ENCODE results near the gene MPHOSPH9. TPM values are rescaled to one million over a fixed set of nuclear protein-coding genes. Genes with fewer than 3 reads are reported as not detected.

The MPHOSPH9 gene
- total RNA-seq, 1 donor from 2014 or later: 52.6 TPM

DNA sequence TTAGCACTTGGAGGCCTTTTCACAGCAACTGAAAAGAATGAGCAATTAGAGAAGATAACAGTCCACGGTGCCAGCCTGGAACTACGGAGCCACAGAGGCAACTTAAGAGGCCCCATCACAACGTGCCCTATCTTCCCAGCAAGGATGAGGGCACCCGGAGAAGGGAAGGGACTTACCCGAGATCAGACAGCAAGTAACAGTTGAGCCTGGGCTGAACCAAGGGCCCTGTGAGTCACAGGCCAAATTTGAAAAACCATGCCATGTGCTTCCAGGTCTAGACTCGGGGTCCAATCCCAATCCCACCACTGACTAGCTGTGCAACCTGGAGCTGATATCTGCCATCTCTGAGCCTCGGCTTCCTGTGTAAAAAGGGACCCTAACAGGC is 124.3 kb downstream of the MPHOSPH9 start:
- no peak overlapping the region for H3K4me3 ChIP-seq (ENCODE audit: low read depth, low read length)
- no peak for DNase-seq (ENCODE audit: low read depth)
- TF ChIP-seq, protein P1, sequence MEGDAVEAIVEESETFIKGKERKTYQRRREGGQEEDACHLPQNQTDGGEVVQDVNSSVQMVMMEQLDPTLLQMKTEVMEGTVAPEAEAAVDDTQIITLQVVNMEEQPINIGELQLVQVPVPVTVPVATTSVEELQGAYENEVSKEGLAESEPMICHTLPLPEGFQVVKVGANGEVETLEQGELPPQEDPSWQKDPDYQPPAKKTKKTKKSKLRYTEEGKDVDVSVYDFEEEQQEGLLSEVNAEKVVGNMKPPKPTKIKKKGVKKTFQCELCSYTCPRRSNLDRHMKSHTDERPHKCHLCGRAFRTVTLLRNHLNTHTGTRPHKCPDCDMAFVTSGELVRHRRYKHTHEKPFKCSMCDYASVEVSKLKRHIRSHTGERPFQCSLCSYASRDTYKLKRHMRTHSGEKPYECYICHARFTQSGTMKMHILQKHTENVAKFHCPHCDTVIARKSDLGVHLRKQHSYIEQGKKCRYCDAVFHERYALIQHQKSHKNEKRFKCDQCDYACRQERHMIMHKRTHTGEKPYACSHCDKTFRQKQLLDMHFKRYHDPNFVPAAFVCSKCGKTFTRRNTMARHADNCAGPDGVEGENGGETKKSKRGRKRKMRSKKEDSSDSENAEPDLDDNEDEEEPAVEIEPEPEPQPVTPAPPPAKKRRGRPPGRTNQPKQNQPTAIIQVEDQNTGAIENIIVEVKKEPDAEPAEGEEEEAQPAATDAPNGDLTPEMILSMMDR (conservative IDR thresholded peaks at IDR 0.05; ENCODE audit: low read depth, low read length): no peak

DNA sequence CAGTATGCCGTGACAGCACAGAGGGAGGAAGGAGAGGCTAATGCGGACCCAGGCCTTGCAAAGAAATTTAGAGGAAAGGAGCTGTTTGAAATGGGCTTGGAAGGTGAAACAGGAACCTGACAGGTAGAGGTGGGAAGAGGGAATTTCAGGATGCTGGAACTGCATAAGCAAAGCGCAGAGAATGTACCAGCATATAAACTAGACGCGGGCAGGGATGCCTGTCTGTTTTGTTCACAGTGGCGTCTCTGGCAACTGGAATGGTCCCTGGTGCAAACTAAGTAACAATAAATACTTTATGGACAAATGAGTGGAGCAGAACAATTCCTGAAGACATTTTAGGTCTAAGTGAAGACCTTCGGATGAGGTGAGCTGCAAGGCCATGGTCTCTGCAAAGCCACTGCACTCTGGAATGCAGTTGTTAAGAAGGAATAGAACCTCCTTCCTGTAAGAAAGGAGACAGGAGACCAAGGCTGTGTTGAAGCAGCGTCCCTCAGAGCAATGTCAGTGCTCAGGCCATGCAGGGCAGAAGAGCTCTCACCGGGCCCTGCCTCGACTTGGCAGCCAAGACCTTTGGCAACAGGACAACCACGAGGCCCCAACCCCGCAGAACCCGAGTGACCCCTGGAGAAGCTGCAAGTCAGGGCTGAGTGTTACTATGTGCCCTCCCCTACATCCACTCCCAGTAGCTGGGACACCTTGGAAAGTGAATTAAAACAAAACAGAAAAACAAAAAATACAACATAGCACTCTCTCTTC is 124.8 kb downstream of the MPHOSPH9 start:
- DNase-seq (ENCODE audit: low read depth): no peak
- no peak overlapping the region for H3K4me3 ChIP-seq (ENCODE audit: low read depth, low read length)
- TF ChIP-seq, protein P1 (conservative IDR thresholded peaks at IDR 0.05; ENCODE audit: low read depth, low read length): no peak

DNA sequence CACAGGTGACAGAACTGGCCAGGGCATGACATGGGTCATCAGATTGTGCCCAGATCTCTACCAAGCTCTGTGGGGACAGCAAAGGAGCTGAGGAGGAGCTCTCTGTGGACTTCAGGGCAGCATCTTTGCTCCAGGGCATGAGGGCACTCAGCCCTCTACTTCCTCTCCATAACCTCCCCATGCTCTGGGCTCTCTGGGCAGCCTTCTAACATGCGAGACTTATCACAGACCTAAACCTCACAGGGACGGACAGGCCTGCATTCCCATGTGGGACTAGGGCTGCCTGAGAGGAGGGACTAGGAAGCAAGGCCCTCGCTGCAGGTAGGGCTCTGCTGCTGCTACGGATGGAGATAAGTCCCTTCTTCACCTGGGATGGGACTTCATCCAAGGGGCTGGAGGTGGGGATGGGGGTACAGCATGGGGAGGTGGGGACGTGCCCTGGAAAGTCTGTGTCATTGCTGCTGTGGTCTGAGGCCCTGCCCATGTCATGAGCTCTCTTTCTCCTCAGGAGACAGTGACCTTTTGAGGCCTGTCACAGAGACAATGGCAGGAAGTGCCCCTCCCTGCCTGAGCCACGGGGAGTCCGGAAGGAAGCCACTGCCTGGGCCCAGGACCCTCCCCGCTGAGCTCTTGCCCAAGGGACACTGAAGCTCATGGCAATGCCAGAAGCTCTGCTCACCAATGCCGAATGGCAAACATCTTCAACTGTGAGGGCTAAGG is 126.1 kb downstream of the MPHOSPH9 start:
- TF ChIP-seq, protein P1 (conservative IDR thresholded peaks at IDR 0.05; ENCODE audit: low read depth, low read length): no peak
- DNase-seq (ENCODE audit: low read depth): no peak
- H3K4me3 ChIP-seq (ENCODE audit: low read depth, low read length): no peak overlapping the region

DNA sequence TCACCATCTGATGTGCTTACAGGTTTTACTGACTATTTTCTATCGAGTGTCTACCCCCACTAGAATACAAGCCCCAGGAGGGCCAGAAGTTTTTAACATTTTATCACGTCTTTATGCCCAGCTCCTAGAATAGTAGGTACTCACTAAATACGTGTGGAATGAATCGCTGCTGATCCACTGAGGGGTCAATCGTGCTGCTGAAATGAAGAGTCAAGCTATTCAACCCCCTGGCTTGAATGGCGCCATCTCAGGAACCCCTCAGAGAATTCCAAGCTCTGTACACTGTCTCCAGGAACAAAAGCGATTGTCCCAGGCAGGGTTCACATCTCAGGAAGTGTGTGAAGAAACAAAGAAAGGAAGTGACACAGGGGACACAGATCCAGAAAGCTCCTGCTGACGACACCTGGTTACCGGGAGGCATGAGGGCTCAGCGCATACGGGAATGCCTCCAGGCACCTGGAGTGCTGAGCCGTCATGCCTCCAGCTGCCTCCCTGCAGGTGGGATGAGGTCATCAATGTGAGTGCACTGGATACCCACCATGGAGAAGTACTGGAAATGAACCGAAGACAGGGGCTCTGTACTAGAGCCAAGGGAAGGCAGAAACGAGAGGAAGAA is 127.6 kb downstream of the MPHOSPH9 start:
- H3K4me3 ChIP-seq (ENCODE audit: low read depth, low read length): no peak overlapping the region
- TF ChIP-seq, protein P1 (conservative IDR thresholded peaks at IDR 0.05; ENCODE audit: low read depth, low read length): no peak
- no peak for DNase-seq (ENCODE audit: low read depth)

DNA sequence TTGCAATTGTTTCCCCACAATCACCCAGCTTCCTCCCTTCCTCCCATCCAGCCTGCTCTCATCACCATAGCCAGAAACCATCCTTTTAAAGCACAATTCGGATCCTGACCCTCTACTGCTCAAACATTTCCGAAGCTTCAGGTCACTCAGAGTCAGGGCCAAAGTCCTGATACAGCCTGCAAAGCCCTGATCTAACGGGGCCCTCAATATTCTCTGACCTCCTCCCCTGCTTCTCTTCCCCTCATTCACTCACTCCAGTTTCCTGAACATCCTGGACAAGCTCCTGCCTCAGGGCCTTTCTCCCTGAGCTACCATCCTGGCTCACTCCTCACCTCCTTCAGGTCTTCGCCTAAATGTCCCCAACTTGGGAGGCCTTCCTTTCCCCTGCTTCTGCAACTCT is 128.1 kb downstream of the MPHOSPH9 start:
- no peak for DNase-seq (ENCODE audit: low read depth)
- TF ChIP-seq, protein P1 (conservative IDR thresholded peaks at IDR 0.05; ENCODE audit: low read depth, low read length): no peak
- no peak overlapping the region for H3K4me3 ChIP-seq (ENCODE audit: low read depth, low read length)

Other genes starting within 250 kb of the MPHOSPH9 start
- gene PITPNM2, start 82.1 kb downstream of the MPHOSPH9 start, total RNA-seq: 4.1 and 4.6 TPM in 2 replicates
- gene MTRFR, start 295 bp upstream of the MPHOSPH9 start, total RNA-seq: 13.8 and 31.2 TPM in 2 replicates
- gene CDK2AP1, start 38.7 kb upstream of the MPHOSPH9 start, total RNA-seq: 236 and 247 TPM in 2 replicates
- gene SBNO1, start 131.7 kb upstream of the MPHOSPH9 start, total RNA-seq: 17.8 TPM in 2 replicates
- gene KMT5A, start 151.0 kb upstream of the MPHOSPH9 start, total RNA-seq: 48.3 and 63.9 TPM in 2 replicates
- 1.7 and 3.5 TPM in 2 replicates for gene RILPL2, start 203.5 kb upstream of the MPHOSPH9 start, total RNA-seq
- gene SNRNP35, start 225.0 kb upstream of the MPHOSPH9 start, total RNA-seq: 12.0 and 22.7 TPM in 2 replicates

Measured in epithelial cell of proximal tubule (primary cell).